GM21528 (cell line): ENCODE measurements around the gene ZSWIM6.

Source experiments
- ATAC-seq: cut with Tn5 transposase; IDR thresholded peaks from one replicate; pipeline ENCODE4 v1.9.1; 2021; ENCODE audit warnings: mild to moderate bottlenecking, moderate library complexity; ENCODE audit not compliant: unreplicated experiment, low FRiP score

The ZSWIM6 gene

DNA sequence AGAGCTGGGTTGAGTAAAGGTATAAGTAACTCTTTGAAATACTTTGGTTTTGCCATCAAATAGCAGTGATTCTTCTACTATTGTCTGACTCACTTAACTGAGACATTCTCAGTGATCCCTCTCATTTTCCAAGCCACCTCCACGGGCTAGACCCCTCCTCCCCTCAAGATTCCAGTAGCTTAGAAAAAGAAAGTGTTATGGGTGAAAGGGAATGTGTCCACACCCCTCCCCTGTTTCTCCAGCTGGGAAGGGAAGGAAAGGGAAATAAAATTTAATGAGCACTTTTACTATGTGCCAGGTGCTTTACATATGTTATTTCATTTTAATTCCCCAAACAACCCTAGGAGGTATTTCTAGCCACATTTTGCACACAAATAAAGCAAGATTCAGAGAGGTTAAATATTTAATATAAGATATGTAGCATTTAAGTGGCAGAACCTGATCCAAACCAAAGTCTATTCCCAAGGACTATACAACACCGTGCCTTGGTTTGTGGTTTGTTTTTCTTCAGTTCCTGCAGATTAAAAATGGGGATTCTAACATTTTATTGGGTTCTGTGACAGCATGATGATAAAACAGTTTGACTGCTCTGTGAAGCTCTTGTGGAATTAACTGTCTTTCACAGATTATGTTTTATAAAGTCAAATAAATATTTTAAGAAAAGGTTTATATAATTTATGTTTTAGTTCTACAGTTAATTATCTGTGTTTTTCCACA, 135.9 kb downstream of the ZSWIM6 start:
- ATAC-seq, result no peak

DNA sequence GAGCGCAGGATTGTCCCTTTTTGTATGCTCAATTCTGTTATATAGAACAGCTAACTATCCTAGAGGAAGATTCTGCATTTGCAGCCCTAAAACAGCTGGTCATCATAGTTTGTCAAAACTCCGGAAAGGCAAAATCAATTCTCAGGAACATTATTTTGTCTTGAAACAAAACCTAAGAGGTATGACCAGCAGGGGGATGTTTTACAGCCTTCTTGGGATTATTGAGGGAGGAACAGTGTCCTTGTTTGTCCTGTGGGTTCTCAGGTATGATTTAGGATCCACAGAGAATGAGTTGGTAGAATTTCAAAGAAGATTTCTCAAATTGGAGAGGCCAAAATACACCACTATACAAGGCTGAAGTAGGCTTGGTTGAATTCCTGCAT, 136.4 kb downstream of the ZSWIM6 start:
- no peak for ATAC-seq

DNA sequence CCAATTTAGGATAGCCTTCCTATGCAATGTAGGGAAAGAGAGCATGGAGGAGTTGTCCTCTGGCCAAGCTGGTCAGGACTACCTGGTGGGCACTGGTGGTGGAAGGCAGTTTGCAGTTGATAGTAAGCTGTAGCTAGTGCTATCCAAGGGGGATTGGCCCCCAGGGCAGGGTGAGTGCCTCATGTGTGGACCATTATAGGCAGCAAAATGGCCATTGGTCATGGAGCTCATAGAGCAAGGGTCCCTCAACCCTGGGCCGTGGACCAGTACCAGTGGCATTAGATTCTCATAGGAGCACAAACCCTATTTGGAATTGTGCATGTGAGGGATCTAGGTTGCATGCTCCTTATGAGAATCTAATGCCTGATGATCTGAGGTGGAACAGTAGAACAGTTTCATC, 139.3 kb downstream of the ZSWIM6 start:
- no peak for ATAC-seq

DNA sequence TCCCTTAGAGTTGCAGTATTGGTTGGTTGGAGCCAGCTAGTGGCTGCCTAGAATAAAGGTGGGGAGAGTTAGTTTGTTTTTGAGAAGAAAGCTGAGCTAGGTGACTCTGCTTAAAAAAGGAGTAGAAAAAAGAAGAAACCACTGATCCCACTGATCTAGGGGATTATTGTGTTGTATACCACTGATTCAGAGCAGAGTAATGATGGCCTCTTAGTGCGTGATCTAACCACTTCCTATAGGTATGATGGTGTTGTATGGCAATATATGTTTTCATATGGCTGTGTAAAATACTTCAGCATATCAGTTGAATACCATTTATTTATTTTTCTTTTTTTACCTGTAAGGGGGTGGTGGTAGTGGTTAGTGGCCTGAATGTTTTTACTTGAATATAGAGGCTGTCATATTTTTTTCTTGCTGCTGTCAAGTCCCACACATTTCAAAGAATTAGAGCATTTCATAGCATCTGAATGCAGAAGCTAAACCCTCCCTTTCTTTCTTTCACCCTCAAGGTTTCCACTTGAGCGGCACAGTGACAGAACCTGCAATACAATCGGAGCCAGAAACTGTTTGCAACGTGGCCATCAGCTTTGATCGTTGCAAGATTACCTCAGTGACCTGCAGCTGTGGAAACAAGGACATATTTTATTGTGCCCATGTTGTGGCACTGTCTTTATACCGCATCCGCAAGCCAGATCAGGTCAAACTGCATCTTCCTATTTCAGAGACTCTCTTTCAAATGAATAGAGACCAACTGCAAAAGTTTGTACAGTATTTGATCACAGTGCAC, 140.3 kb downstream of the ZSWIM6 start:
- ATAC-seq, result no peak

DNA sequence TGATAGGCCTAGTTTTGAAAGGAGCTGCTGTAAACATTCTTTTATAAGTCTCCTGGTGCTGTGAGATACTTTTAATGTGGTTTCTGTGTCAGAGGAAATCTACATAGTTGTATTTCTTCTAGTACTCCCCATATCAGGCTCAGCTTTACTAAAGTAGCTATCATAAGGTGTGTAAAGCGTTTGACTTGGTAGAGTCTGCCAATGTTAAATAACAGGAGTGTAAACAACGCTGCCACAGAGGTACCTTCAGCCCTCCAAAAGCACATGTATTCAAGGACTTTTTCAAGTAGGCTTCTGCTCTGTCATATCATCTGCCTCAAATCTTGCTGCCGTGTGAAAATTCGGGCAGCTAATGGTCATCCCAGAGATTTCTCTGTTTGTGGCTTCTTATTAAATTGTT, 142.7 kb downstream of the ZSWIM6 start:
- no peak for ATAC-seq

DNA sequence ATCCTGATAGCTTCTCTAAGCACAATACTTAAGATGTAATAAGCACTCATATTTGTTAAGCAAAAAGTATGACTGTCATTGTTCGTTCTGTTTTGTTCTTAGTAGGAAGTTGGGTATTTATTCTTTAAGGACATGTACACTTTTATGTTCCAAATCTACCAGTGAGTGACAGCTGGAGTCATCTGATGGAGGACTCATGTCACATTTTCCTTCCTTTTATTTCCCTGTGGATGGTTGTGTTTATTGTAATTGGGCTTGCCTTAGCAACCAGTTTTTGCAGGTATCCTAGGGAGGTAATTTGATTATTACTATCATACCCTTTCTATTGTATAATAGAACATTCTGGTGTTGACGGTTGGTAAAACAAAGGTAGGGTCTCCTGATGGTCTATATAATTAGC, 145.7 kb downstream of the ZSWIM6 start:
- no peak for ATAC-seq

DNA sequence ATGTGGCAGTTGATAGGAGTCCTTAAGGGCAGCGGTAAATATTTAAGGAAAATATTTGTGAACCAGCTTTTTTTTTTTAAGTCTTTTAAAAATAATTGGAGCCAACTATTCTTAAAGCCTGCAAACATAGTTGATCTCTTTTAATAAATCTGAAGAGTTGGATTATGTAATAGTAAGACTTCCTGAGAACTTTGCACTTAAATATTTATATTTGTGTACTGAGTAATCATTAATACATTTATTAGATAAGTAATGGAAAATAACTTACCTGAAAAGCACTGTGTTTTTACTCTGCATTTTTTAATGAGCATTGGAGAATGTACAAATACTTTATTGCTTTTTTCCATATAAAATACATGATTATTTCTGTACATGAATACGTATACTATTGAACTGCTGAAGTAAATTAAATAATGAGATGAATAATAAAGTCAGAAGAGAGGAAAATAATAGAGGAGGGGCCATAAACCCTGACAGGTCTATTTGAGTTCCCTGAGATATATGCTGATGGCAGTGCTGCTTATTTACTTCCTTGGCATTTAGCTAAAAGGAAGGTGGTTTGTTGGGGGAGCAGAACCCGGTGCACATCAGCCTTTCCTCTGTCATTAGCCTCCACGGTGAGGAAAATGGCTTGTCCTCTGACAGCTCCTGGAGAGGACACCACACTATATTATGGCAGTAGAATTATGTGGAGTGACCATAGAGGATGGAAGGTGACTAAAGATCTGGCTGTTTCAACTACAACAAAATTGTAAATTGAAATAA, 148.0 kb downstream of the ZSWIM6 start:
- ATAC-seq, result no peak

DNA sequence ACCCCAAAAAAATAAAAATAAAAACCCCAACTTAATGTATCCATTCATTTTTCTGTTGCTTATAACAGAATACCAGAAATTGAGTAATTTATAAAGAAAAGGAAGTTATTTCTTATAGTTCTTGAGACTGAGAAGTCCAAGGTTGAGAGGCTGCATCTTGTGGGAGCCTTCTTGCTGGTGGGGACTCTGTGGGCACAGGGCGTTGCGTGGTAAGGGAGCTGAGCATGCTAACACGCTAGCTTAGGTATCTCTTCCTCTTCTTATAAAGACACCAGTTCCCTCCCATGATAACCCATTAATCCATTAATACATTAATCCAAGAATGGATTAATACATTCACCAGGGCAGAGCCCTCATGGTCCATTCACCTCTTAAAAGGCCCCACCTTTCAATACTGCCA, 150.9 kb downstream of the ZSWIM6 start:
- ATAC-seq, result no peak

DNA sequence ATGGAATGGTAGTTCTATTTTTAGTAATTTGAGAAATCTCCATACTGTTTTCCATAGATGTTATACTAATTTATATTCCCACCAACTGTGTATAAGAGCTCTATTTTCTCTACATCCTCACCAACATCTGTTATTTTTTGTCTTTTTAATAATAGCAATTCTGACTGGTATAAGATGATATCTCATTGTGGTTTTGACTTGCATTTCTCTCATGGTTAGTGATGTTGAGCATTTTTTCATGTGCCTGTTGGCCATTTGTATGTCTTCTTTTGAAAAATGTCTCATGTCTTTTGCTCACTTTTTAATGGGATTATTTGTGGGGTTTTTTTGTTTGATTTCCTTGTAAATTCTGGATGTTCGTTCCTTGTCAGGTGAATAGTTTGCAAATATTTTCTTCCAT, 154.4 kb downstream of the ZSWIM6 start:
- no peak for ATAC-seq

DNA sequence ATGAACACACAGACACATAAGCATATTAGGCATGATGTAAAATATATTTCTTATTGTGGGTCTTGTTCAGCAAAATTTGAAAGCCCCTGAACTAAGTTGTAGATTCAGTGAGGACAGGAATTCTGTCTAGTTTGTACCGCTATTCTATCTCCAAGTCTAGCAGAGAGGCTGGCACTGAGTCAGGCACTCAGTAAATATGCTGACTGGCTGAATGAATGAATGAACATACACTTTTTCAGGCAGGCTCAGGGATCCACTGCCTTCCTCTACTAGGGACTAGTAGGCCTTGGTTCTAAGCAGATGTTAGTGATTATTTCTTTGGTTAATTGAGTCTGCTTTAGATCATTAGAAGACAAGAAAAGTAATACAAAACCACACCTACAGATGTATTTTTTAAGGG, 157.5 kb downstream of the ZSWIM6 start:
- ATAC-seq, result no peak

DNA sequence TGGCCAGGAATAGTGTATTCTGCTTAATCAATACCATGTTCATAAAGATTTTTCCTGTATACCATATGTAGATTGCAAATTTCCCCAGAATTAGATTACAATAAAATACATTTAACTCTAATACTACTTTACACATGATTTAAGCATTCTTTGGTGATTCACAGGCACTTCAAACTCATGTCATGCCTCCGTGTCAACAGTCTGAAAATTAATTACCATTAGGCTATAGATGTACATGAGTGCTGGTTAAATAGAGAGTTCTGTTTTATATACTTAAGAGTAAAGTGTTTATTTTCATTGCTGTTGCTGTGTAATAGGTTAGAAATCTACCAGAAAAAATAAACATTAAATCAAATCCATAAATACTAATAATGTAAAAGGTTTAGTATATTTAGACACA, 159.8 kb downstream of the ZSWIM6 start:
- ATAC-seq, result no peak

DNA sequence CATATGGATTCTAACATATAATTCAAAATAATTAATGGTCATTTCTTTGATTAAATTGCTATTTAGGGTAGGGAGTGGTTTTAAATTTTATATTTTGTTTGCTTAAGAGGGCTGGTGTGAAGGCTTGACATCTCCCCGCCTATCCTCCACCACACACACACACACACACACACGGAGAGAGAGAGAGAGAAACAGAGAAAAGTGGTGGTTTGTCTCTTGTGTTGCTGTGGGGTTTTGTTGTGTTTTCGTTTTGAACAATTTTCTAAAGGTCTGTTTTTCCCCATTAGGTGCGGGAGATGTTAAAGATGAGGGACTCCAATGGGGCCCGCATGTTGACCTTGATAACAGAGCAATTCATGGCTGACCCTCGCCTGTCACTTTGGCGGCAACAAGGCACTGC, 161.9 kb downstream of the ZSWIM6 start:
- ATAC-seq, result no peak

DNA sequence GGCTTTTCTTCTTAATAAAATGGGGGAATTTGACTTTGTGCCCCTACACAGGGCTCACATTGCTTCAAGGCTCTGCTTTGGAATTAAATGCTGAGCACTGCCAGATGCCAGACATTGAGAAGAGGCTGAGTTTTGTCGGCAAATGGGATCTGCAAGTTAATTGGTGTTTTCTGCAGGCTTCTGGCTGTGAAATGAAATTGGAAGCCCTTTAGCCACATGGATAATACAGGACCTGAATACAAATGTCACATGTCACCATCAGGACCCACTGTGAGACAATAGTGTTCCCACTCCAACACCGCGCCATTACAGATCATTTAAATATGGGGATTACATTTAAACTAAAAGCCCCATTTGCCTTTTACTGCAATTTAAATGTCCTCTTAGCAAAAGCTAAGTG, 164.4 kb downstream of the ZSWIM6 start:
- no peak for ATAC-seq

DNA sequence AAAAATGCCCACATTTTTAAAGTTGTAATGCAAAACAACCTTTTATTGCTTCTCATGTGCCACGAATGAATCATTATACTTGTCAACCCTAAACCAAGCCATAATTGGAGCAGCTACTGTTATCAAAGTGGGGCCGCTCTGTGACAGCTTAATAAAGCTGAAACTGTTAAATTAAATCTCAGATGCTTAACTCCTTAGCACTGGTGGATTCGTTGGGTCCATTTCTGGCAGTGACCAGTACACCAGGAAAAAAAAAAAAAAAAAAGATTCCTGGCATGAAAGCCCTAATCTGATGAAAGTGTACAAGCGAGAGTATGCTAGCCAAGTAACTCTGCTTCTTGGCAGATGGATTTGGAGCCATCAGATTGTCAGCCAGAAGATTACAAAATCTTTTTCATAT, 164.8 kb downstream of the ZSWIM6 start:
- no peak for ATAC-seq

DNA sequence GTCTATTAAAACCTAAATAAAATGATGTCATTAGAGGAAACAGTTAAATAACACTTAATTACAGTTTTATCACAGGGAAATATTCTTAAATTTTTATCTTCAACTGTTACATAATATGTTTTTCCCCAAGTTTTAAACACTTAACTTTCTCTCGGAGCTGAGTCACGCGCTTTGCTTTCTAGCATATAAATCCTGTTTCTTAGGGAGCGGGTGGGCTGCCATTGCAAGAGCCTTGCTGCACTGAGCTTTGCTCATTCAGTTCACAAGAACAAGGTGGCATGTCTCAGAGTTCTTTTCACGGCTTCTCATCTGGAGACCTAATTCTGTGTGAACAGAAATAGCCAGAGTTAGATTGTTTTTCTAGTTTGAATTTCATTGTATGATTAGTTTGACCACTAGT, 166.1 kb downstream of the ZSWIM6 start:
- ATAC-seq, result no peak

DNA sequence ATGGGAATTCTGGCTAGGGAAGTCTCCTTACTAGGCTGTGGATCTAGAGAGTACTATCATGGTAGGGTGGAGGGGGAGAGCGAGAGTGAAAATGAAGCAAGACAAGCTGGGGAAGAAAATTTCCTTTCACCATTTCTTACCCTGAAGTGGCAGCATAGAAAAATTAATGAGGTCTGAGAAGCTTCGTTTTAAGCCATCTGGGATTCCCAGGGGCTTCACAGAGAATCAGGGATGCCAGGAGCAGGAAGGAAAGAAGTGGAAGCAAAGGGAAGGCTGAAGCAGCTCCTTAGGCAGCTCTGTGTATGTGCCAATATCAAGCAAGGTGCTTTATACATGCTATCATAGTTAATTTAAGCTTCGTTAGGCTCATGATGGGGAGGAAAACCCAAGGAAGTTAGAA, 169.9 kb downstream of the ZSWIM6 start:
- ATAC-seq, result no peak

DNA sequence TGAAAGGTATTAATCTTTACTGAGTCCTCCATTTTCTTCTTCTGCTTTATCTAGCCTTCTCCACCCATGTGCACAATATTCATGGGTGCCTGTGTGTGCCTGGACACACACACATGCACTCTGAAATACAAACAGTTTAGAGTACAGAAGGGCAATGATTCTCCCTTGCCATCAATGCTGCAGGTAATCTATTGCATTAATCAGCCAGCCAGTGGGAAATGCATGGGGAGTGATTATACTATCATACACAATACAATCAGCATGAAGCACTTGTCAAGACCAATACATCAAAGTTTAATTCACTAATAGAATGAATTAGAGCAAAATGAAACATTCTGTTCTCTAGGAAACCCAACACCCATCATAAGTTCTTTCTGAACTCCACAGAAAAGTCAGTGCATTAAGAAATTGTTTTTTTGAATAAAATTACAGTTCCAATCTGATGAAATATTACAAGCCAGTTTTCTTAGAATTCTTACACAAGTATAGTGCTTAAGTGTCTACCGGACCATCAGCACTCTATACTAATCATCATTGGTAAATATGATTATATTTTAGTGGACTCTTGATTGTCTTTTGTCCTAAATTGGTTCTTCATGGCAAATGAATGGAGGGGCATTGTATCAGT, 172.2 kb downstream of the ZSWIM6 start:
- ATAC-seq, result no peak

DNA sequence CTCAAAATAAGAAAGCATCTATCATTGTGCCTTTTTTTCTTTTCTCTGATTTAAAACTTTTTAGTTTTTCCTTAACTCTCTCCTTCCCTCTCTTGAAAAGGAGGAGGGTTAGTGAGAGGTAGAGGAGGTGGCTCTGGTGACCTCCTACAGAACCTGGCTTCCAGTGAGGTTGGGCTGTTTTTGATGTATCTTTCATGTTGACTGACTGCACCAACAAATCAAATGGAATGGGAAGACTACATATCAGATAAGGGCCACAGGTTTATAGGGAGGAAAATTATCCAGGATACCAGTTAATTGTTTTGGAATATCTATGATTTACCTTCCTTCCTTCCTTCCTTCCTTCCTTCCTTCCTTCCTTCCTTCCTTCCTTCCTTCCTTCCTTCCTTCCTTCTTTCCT, 173.2 kb downstream of the ZSWIM6 start:
- no peak for ATAC-seq

DNA sequence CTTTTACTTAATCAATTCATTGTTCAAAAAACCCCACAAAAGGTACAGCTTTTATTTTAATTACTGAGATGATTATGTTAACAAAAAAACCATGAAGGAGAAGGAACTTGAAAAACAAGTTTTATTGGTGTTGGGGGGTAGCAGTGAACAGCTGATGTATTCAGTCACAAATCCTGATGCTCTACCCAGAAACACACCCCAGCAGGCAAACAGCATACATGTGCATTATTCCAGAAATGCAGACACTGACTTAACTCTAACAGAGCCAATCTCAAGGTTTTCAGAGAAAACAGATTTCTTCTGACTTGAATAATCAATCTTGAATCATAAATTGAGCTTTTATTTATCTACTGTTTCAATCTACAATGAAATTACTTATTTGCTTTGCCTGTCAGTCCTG, 175.2 kb downstream of the ZSWIM6 start:
- no peak for ATAC-seq

DNA sequence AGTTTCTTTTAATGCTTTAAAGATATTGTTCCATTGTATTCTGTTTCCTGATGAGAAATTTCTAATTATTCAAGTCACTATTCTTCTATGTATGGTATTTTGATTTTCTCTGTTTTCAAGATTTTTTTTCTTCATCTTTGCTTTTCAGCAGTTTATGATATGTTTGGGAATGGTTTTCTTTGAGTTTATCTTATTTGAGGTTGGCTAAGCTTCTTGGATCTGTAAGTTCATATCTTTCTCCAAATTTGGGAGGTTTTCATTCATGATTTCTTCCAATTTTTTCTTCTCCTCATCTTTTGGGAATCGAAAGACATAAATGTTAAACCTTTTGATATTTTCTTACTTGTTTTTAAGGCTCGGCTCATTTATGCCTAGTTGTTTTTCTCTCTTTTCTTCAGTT, 184.9 kb downstream of the ZSWIM6 start:
- ATAC-seq, result no peak

DNA sequence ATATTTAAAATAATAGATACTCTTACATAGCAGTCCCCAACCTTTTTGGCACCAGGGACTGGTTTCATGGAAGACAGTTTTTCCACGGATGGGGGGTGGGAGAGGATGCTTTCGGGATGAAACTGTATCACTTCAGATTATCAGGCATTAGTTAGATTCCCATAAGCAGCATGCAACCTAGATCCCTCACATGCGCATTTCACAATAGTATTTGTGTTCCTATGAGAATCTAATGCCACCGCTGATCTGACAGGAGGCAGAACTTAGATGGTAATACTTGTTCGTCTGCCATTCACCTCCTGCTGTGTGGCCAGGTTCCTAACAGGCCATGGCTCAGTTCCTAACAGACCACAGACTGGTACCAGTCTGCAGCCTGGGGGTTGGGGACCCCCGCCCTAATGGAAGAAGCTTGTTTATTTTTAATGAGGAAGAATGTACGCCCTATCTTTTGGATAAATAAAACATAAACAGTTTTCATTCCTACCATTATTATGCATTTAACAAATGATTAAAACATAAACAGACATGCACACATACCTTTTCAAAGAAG, 187.7 kb downstream of the ZSWIM6 start:
- no peak for ATAC-seq
